HG02759 (cell line): ENCODE measurements around the gene ACKR3.

ENCODE experiments used
- ATAC-seq: cut with Tn5 transposase; IDR thresholded peaks from one replicate; pipeline ENCODE4 v1.9.1; 2021; ENCODE audit warnings: mild to moderate bottlenecking, moderate library complexity; ENCODE audit not compliant: unreplicated experiment

The ACKR3 gene

DNA sequence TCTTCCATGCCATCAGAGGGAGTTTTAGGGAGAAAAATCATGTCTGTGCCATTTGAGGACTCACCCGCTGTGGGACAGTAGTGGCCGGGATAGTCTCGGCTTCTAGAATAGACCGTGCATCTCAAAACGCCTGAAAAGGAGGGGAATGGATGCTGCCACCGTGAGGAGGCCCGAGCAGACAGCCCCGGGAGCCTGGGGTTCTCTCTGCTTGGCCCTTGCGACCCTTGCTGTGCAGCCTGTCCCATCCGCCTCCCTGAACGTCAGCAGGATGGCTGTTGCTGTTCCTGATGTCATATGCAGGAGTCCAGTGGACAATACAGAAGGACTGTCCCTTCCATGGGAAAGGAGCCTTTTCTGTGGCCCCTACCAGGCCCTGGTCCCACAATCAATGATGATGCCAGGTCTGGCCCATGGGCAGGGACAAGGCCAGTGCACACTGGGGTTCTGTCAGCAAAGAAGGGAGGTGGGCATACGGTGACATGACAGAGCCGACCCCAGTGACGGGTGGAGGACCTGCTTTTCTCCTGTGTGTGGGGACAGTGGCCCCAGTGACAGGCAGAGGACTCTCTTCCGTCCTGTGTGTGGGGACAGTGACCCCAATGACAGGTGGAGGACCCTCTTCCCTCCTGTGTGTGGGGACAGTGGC is 58.8 kb downstream of the ACKR3 start:
- ATAC-seq = no peak

GRCh38 chr2:236628981-236629605 is 59.5 kb downstream of the ACKR3 start:
- no peak for ATAC-seq

DNA sequence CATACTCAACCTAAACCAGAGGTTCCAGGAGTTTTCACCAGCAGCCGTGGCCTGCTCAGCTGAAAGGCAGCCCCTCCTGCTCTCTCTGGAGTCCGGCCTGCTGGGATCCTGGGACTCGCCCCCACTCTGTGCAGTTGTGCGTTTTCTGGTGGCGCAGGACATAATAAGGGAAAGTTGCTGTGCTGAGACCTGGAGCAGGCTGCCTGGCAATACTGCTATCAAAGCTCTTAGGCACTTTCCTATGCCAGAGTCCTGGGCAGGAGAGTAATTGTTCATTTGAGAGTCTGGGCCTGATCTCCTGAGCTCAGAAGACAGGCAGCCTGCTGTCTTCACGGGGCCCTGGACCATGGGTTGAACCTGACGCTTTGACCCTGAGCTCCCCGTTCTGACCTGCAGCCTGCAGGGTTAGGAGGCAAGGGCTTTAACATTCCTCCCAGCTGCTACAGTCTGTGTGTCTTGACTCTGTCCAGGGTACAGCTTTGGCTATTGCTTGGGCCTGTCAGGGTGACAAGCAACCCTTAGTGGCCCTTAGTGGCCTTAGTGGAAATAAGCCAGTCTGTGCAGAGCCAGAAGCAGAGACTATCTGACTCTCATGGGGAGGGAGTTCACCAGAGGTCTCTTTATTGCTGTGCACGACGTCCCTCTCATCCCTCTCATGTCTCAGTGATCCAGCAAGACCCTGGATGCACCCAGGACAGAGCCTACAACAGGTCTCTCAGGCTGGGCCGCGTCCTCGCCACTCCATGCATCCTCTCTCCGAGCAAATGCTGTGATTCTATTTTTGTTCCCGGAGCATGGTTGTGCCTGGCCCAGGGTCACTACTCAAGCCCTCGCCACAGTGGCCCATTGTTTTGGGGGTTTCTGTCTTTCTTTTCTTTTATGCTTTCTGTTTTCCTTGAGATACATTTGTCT is 60.6 kb downstream of the ACKR3 start:
- no peak for ATAC-seq

DNA sequence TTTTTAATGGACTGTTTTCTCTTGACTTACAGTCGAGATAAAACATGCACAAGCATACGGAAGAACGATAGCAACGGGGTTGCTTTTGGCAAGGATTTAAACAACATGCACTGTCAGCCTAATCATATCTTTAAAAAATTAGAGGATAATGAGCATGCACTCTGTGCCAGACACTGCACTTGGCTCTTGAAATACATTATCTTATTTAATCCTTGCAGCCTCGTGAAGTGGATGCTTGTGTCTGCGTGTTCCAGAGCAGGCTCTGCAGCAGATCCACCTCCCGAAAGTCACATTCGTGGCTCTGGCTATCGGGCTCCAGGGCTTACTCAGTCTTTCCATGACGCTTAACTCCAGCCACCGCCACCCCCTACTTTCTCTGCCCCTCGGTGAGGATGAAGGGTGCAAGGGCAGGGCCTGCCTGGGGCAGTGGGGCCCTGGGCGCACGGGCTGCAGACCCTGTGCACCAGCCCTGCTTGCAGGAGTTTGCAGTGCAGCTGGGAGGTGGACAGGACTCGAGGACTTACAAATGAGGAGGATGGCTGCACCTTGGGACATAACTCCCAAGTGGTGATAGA is 61.7 kb downstream of the ACKR3 start:
- no peak for ATAC-seq

DNA sequence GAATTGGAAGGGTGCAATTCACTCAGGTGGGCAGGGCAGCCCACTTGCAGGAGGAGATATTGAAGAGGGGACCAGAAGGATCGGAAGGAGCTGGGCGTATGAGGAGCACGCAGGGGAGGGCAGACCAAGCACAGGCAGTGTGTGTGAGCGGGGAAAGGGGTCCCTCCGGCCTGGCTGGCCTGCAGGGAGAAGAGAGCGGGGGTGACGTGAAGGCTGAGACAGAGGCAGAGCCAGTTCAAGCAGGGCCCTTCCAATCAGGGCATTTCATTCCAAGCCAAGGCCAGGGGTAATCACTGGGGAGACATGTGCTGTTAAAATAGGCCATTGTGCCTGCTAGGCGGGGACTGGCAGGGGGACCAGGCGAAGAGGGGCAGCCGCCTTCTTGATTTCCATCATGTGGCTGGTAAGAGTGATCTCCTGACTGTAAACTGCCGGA is 62.2 kb downstream of the ACKR3 start:
- no peak for ATAC-seq
